ENCODE measurements around the gene CHN2.

CHN2 gene

GRCh38 chr7:29418651-29419050 is 224.1 kb downstream of the CHN2 start:
- Histone ChIP-seq H3K27me3 (ENCODE audit: control insufficient read depth, insufficient read depth, low read length) (peaks cover 6% of the 10 kb centered on the region), H3K4me1 (ENCODE audit: control insufficient read depth, insufficient read depth, low read length) (no peaks in the 10 kb centered on the region), H3K36me3 (ENCODE audit: insufficient read depth, low read length) (no peaks in the 10 kb centered on the region), H3K4me2 (ENCODE audit: low read length) (no peak overlapping the region), H3K4me3 (ENCODE audit: low read length) (no peak overlapping the region), H3K9me3 (replicated peaks; ENCODE audit: low read length) (no peaks in the 10 kb centered on the region), H3K9ac (ENCODE audit: low read depth, low read length) (no peak overlapping the region)

- Histone ChIP-seq H3K9ac (ENCODE audit: low read depth, low read length) (no peak overlapping the region), H3K27me3 (ENCODE audit: control insufficient read depth, insufficient read depth, low read length) (peaks cover 5% of the 10 kb centered on the region), H3K4me1 (ENCODE audit: control insufficient read depth, insufficient read depth, low read length) (no peaks in the 10 kb centered on the region), H3K9me3 (replicated peaks; ENCODE audit: low read length) (no peaks in the 10 kb centered on the region), H3K4me2 (ENCODE audit: low read length) (no peak overlapping the region), H3K36me3 (ENCODE audit: insufficient read depth, low read length) (no peaks in the 10 kb centered on the region), H3K4me3 (ENCODE audit: low read length) (no peak overlapping the region)
These were observed 225.4 kb downstream of the CHN2 start for GRCh38 chr7:29420011-29420410.

GRCh38 chr7:29421010-29421956 is 226.7 kb downstream of the CHN2 start:
- H3K4me1 ChIP-seq (ENCODE audit: control insufficient read depth, insufficient read depth, low read length) = no peaks in the 10 kb centered on the region
- H3K4me3 ChIP-seq (ENCODE audit: low read length) = no peak overlapping the region
- no peak overlapping the region for H3K4me2 ChIP-seq (ENCODE audit: low read length)
- H3K36me3 ChIP-seq (ENCODE audit: insufficient read depth, low read length) = no peaks in the 10 kb centered on the region
- H3K27me3 ChIP-seq (ENCODE audit: control insufficient read depth, insufficient read depth, low read length) = peaks cover 5% of the 10 kb centered on the region
- no peaks in the 10 kb centered on the region for H3K9me3 ChIP-seq (replicated peaks; ENCODE audit: low read length)
- H3K9ac ChIP-seq (ENCODE audit: low read depth, low read length) = no peak overlapping the region

- Histone ChIP-seq H3K36me3 (ENCODE audit: insufficient read depth, low read length) (no peaks in the 10 kb centered on the region), H3K27me3 (ENCODE audit: control insufficient read depth, insufficient read depth, low read length) (peaks cover 5% of the 10 kb centered on the region), H3K4me2 (ENCODE audit: low read length) (no peak overlapping the region), H3K4me3 (ENCODE audit: low read length) (no peak overlapping the region), H3K9ac (ENCODE audit: low read depth, low read length) (no peak overlapping the region), H3K4me1 (ENCODE audit: control insufficient read depth, insufficient read depth, low read length) (no peaks in the 10 kb centered on the region), H3K9me3 (replicated peaks; ENCODE audit: low read length) (no peaks in the 10 kb centered on the region)
These were observed 228.3 kb downstream of the CHN2 start for GRCh38 chr7:29422829-29423228.

- H3K4me2 ChIP-seq (ENCODE audit: low read length) = no peak overlapping the region
- H3K4me3 ChIP-seq (ENCODE audit: low read length) = no peak overlapping the region
- H3K36me3 ChIP-seq (ENCODE audit: insufficient read depth, low read length) = no peaks in the 10 kb centered on the region
- H3K9me3 ChIP-seq (replicated peaks; ENCODE audit: low read length) = no peaks in the 10 kb centered on the region
- H3K27me3 ChIP-seq (ENCODE audit: control insufficient read depth, insufficient read depth, low read length) = peaks cover 5% of the 10 kb centered on the region
- no peak overlapping the region for H3K9ac ChIP-seq (ENCODE audit: low read depth, low read length)
- H3K4me1 ChIP-seq (ENCODE audit: control insufficient read depth, insufficient read depth, low read length) = no peaks in the 10 kb centered on the region
These were observed 229.9 kb downstream of the CHN2 start for GRCh38 chr7:29424295-29424983.

- peaks cover 5% of the 10 kb centered on the region for H3K27me3 ChIP-seq (ENCODE audit: control insufficient read depth, insufficient read depth, low read length)
- H3K4me2 ChIP-seq (ENCODE audit: low read length) = no peak overlapping the region
- no peaks in the 10 kb centered on the region for H3K36me3 ChIP-seq (ENCODE audit: insufficient read depth, low read length)
- H3K4me3 ChIP-seq (ENCODE audit: low read length) = no peak overlapping the region
- no peak overlapping the region for H3K9ac ChIP-seq (ENCODE audit: low read depth, low read length)
- no peaks in the 10 kb centered on the region for H3K9me3 ChIP-seq (replicated peaks; ENCODE audit: low read length)
- H3K4me1 ChIP-seq (ENCODE audit: control insufficient read depth, insufficient read depth, low read length) = no peaks in the 10 kb centered on the region
These were observed 230.4 kb downstream of the CHN2 start for GRCh38 chr7:29424984-29425309.

GRCh38 chr7:29426587-29426986 is 232.0 kb downstream of the CHN2 start:
- no peaks in the 10 kb centered on the region for H3K9me3 ChIP-seq (replicated peaks; ENCODE audit: low read length)
- no peak overlapping the region for H3K4me2 ChIP-seq (ENCODE audit: low read length)
- H3K4me3 ChIP-seq (ENCODE audit: low read length) = no peak overlapping the region
- peaks cover 5% of the 10 kb centered on the region for H3K27me3 ChIP-seq (ENCODE audit: control insufficient read depth, insufficient read depth, low read length)
- H3K36me3 ChIP-seq (ENCODE audit: insufficient read depth, low read length) = no peaks in the 10 kb centered on the region
- no peaks in the 10 kb centered on the region for H3K4me1 ChIP-seq (ENCODE audit: control insufficient read depth, insufficient read depth, low read length)
- H3K9ac ChIP-seq (ENCODE audit: low read depth, low read length) = no peak overlapping the region

- no peaks in the 10 kb centered on the region for H3K9me3 ChIP-seq (replicated peaks; ENCODE audit: low read length)
- no peaks in the 10 kb centered on the region for H3K4me1 ChIP-seq (ENCODE audit: control insufficient read depth, insufficient read depth, low read length)
- H3K27me3 ChIP-seq (ENCODE audit: control insufficient read depth, insufficient read depth, low read length) = peaks cover 3% of the 10 kb centered on the region
- H3K9ac ChIP-seq (ENCODE audit: low read depth, low read length) = no peak overlapping the region
- H3K4me2 ChIP-seq (ENCODE audit: low read length) = no peak overlapping the region
- H3K4me3 ChIP-seq (ENCODE audit: low read length) = no peak overlapping the region
- no peaks in the 10 kb centered on the region for H3K36me3 ChIP-seq (ENCODE audit: insufficient read depth, low read length)
These were observed 234.8 kb downstream of the CHN2 start for GRCh38 chr7:29429401-29429800.

- Histone ChIP-seq H3K9ac (ENCODE audit: low read depth, low read length) (no peak overlapping the region), H3K27me3 (ENCODE audit: control insufficient read depth, insufficient read depth, low read length) (no peaks in the 10 kb centered on the region), H3K9me3 (replicated peaks; ENCODE audit: low read length) (no peaks in the 10 kb centered on the region), H3K4me1 (ENCODE audit: control insufficient read depth, insufficient read depth, low read length) (no peaks in the 10 kb centered on the region), H3K36me3 (ENCODE audit: insufficient read depth, low read length) (no peaks in the 10 kb centered on the region), H3K4me2 (ENCODE audit: low read length) (no peak overlapping the region), H3K4me3 (ENCODE audit: low read length) (no peak overlapping the region)
These were observed 235.8 kb downstream of the CHN2 start for GRCh38 chr7:29430279-29430949.

GRCh38 chr7:29431686-29432085 is 237.1 kb downstream of the CHN2 start:
- H3K4me2 ChIP-seq (ENCODE audit: low read length) = no peak overlapping the region
- H3K9ac ChIP-seq (ENCODE audit: low read depth, low read length) = no peak overlapping the region
- no peak overlapping the region for H3K4me3 ChIP-seq (ENCODE audit: low read length)
- H3K36me3 ChIP-seq (ENCODE audit: insufficient read depth, low read length) = no peaks in the 10 kb centered on the region
- no peaks in the 10 kb centered on the region for H3K27me3 ChIP-seq (ENCODE audit: control insufficient read depth, insufficient read depth, low read length)
- no peaks in the 10 kb centered on the region for H3K4me1 ChIP-seq (ENCODE audit: control insufficient read depth, insufficient read depth, low read length)
- H3K9me3 ChIP-seq (replicated peaks; ENCODE audit: low read length) = no peaks in the 10 kb centered on the region

- Histone ChIP-seq H3K4me1 (ENCODE audit: control insufficient read depth, insufficient read depth, low read length) (no peaks in the 10 kb centered on the region), H3K4me2 (ENCODE audit: low read length) (no peak overlapping the region), H3K9ac (ENCODE audit: low read depth, low read length) (no peak overlapping the region), H3K4me3 (ENCODE audit: low read length) (no peak overlapping the region), H3K9me3 (replicated peaks; ENCODE audit: low read length) (no peaks in the 10 kb centered on the region), H3K27me3 (ENCODE audit: control insufficient read depth, insufficient read depth, low read length) (no peaks in the 10 kb centered on the region), H3K36me3 (ENCODE audit: insufficient read depth, low read length) (no peaks in the 10 kb centered on the region)
These were observed 238.1 kb downstream of the CHN2 start for GRCh38 chr7:29432721-29433120.

All from skeletal muscle satellite cell (primary cell).